ENCODE results near the gene ZNF184. TPM values are rescaled to one million over a fixed set of nuclear protein-coding genes. Genes with fewer than 3 reads are reported as not detected.

The ZNF184 gene
- total RNA-seq, 2 experiments from 2014 or later: 17.7 to 20.6 TPM

DNA sequence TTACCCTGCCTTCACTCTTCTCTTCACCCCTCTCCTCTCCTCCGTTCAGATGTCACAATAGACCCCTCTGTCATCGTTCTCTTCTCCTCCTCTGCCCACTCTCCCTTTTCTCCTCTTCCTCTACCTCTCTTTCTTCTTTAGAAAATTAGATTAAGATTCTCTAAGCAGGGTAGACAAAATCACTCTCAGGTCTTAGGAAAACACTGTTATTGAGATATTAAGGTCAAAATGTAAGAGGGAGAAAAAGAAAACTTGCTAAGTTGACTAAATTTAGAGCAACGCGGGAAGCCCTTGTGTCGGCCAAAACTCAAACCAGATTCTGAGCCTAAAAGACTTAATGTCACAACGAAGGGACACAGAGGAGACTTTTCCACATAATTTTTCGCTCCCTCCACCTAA is 22.1 kb upstream of the ZNF184 start:
- Histone ChIP-seq H3K9me3 (ENCODE audit: low read length) (no peaks in the 10 kb centered on the region), H2AFZ (ENCODE audit: low read length) (no peak overlapping the region), H3K4me1 (ENCODE audit: insufficient read depth, low read length, poor library complexity, severe bottlenecking) (no peaks in the 10 kb centered on the region), H3K79me2 (ENCODE audit: insufficient read depth, low read depth, low read length) (no peaks in the 10 kb centered on the region), H3K4me3 (ENCODE audit: low read depth, low read length, poor library complexity, severe bottlenecking) (no peak overlapping the region), H3K9me2 (ENCODE audit: insufficient read depth, low read length) (no peaks in the 10 kb centered on the region), H4K20me1 (ENCODE audit: insufficient read depth, low read length) (no peaks in the 10 kb centered on the region), H3K27ac (ENCODE audit: low read depth, low read length, poor library complexity, severe bottlenecking) (no peak overlapping the region), H3K4me2 (ENCODE audit: low read length) (peak overlapping the region; percentile 25; the same call in 1 of the 2 replicates), H3K36me3 (ENCODE audit: insufficient read depth, low read length) (no peaks in the 10 kb centered on the region)
- CTCF ChIA-PET (ENCODE audit: unreplicated experiment): no interaction called here
- no TSS peak for BruUV-seq (replicated peaks)
- no peak for DNase-seq (ENCODE audit: low spot score)
- TF ChIP-seq EZH2phosphoT487 (IDR thresholded peaks at IDR 0.05; ENCODE audit: borderline replicate concordance, low read depth, low read length): no peak
- intact Hi-C loops (cut with micrococcal nuclease; ENCODE audit: unreplicated experiment): no loop called here
- POLR2A ChIA-PET: no interaction called here

DNA sequence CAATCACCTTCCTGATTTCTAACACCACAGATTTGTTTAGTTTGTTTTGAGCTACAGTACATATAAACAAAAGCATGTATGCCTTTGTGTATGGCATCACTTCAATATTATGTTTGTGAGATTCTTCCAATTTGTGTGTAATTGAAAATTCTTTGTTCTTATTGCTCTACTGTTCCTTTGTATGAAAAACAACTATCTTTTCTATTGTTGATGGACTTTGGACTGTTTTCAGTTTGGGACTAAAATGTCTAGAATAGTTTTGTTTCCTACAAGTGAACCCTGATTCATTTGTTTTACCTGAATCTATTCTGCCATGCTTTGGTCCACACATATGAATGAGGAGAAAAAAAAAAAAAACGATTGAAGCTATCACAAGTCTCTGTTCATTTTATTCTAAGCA is 21.2 kb upstream of the ZNF184 start:
- Histone ChIP-seq H3K4me3 (ENCODE audit: low read depth, low read length, poor library complexity, severe bottlenecking) (no peak overlapping the region), H3K9me3 (ENCODE audit: low read length) (no peaks in the 10 kb centered on the region), H3K27ac (ENCODE audit: low read depth, low read length, poor library complexity, severe bottlenecking) (no peak overlapping the region), H3K4me2 (ENCODE audit: low read length) (no peak overlapping the region), H2AFZ (ENCODE audit: low read length) (no peak overlapping the region), H3K79me2 (ENCODE audit: insufficient read depth, low read depth, low read length) (no peaks in the 10 kb centered on the region), H3K4me1 (ENCODE audit: insufficient read depth, low read length, poor library complexity, severe bottlenecking) (no peaks in the 10 kb centered on the region), H4K20me1 (ENCODE audit: insufficient read depth, low read length) (no peaks in the 10 kb centered on the region), H3K9me2 (ENCODE audit: insufficient read depth, low read length) (no peaks in the 10 kb centered on the region), H3K36me3 (ENCODE audit: insufficient read depth, low read length) (no peaks in the 10 kb centered on the region)
- no peak for DNase-seq (ENCODE audit: low spot score)
- intact Hi-C loops (cut with micrococcal nuclease; ENCODE audit: unreplicated experiment): no loop called here
- TF ChIP-seq, protein P1, sequence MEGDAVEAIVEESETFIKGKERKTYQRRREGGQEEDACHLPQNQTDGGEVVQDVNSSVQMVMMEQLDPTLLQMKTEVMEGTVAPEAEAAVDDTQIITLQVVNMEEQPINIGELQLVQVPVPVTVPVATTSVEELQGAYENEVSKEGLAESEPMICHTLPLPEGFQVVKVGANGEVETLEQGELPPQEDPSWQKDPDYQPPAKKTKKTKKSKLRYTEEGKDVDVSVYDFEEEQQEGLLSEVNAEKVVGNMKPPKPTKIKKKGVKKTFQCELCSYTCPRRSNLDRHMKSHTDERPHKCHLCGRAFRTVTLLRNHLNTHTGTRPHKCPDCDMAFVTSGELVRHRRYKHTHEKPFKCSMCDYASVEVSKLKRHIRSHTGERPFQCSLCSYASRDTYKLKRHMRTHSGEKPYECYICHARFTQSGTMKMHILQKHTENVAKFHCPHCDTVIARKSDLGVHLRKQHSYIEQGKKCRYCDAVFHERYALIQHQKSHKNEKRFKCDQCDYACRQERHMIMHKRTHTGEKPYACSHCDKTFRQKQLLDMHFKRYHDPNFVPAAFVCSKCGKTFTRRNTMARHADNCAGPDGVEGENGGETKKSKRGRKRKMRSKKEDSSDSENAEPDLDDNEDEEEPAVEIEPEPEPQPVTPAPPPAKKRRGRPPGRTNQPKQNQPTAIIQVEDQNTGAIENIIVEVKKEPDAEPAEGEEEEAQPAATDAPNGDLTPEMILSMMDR (conservative IDR thresholded peaks at IDR 0.05; ENCODE audit: low read length): no peak
- ChIA-PET CTCF (ENCODE audit: unreplicated experiment) (no interaction called here), POLR2A (no interaction called here)
- BruUV-seq (replicated peaks): no TSS peak

DNA sequence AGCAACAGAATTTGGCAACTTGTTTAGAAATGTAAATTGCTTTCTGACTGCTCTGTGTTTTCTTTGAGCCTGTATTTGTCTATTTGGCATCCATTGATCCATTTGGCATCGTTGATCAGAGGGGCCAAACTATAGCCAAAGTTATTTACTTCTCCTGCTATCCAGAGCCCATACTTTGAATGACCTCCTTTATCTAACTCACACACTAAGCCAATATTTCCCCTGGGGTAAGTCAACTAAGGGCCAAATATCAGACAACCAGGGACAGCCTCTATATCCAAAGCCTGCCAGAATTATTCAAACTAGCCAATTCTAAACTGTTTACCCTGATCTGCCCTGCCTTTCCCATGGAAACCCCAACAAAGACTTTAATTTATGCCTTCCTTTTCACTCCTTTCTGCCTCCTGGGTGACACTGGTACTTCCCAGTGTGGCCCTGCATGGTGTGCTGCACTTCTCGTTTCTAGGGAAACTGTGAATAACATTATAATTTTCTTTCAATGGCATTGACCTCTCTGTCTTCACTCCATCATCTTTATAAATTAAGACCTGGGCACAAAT is 19.8 kb upstream of the ZNF184 start:
- no peak for TF ChIP-seq EZH2phosphoT487 (IDR thresholded peaks at IDR 0.05; ENCODE audit: borderline replicate concordance, low read depth, low read length)
- TF ChIP-seq, protein P1 (conservative IDR thresholded peaks at IDR 0.05; ENCODE audit: low read length): no peak
- intact Hi-C loops (cut with micrococcal nuclease; ENCODE audit: unreplicated experiment): no loop called here
- H4K20me1 ChIP-seq (ENCODE audit: insufficient read depth, low read length): no peaks in the 10 kb centered on the region
- H2AFZ ChIP-seq (ENCODE audit: low read length): no peak overlapping the region
- BruUV-seq (replicated peaks): no TSS peak
- H3K9me2 ChIP-seq (ENCODE audit: insufficient read depth, low read length): no peaks in the 10 kb centered on the region
- no peak overlapping the region for H3K4me2 ChIP-seq (ENCODE audit: low read length)
- no peaks in the 10 kb centered on the region for H3K9me3 ChIP-seq (ENCODE audit: low read length)
- no peak overlapping the region for H3K4me3 ChIP-seq (ENCODE audit: low read depth, low read length, poor library complexity, severe bottlenecking)
- no peaks in the 10 kb centered on the region for H3K4me1 ChIP-seq (ENCODE audit: insufficient read depth, low read length, poor library complexity, severe bottlenecking)
- ChIA-PET CTCF (ENCODE audit: unreplicated experiment) (no interaction called here), POLR2A (no interaction called here)
- H3K79me2 ChIP-seq (ENCODE audit: insufficient read depth, low read depth, low read length): no peaks in the 10 kb centered on the region
- no peak overlapping the region for H3K27ac ChIP-seq (ENCODE audit: low read depth, low read length, poor library complexity, severe bottlenecking)
- no peak for DNase-seq (ENCODE audit: low spot score)
- no peaks in the 10 kb centered on the region for H3K36me3 ChIP-seq (ENCODE audit: insufficient read depth, low read length)

Data from OCI-LY7 (cell line).